Liver (tissue), 9 donors: Measurements from ENCODE around the gene GLUD1. TPM values are rescaled to one million over a fixed set of nuclear protein-coding genes. Genes with fewer than 3 reads are reported as not detected.
"Not testable (repeated sequence)": the region's sequence is repeated elsewhere in the genome, so short reads cannot be mapped to it uniquely, and the experiment has no call there.

ENCODE experiments used
- DNase-seq: peaks from one replicate; pipeline ENCODE4 v3.0.0-alpha.2; 2017; ENCODE audit warnings: low spot score
- H3K27ac ChIP-seq, 2 donors: one replicate each; pipeline ENCODE4 v1.7.0; 2013; ENCODE audit warnings: inconsistent platforms in 2 of 2, low read length in 2 of 2, control low read depth in 1 of 2, low read depth in 1 of 2, mild to moderate bottlenecking in 1 of 2
- H3K27me3 ChIP-seq, 4 donors: one replicate each; pipeline versions ENCODE4 v1.6.1 to v1.7.0; 2013; ENCODE audit warnings: low read length in 3 of 4, inconsistent platforms in 1 of 4, mild to moderate bottlenecking in 1 of 4, moderate library complexity in 1 of 4; ENCODE audit not compliant: control insufficient read depth in 4 of 4, insufficient read depth in 4 of 4
- H3K36me3 ChIP-seq, 4 donors: one replicate each; pipeline versions ENCODE4 v1.6.1 to v1.7.0; 2013; ENCODE audit warnings: low read length in 3 of 4, mild to moderate bottlenecking in 3 of 4, low read depth in 1 of 4, moderate library complexity in 1 of 4; ENCODE audit not compliant: control insufficient read depth in 4 of 4, insufficient read depth in 3 of 4
- H3K4me1 ChIP-seq, 4 donors: one replicate each; pipeline versions ENCODE4 v1.6.1 to v1.7.0; 2013; ENCODE audit warnings: low read length in 3 of 4, mild to moderate bottlenecking in 3 of 4, moderate library complexity in 1 of 4; ENCODE audit not compliant: control insufficient read depth in 4 of 4, insufficient read depth in 4 of 4
- H3K4me3 ChIP-seq, 3 donors: one replicate each; pipeline versions ENCODE4 v1.6.1 to v1.7.0; 2013; ENCODE audit warnings: low read length in 3 of 3, control low read depth in 1 of 3, low read depth in 1 of 3, mild to moderate bottlenecking in 1 of 3
- H3K9ac ChIP-seq, 2 donors: one replicate each; pipeline ENCODE4 v1.7.0; 2013; ENCODE audit warnings: low read length in 2 of 2, mild to moderate bottlenecking in 2 of 2, moderate library complexity in 2 of 2, control low read depth in 1 of 2, low read depth in 1 of 2
- H3K9me3 ChIP-seq, 4 donors: one replicate each; pipeline versions ENCODE4 v1.6.1 to v1.7.0; 2013; ENCODE audit warnings: low read length in 3 of 4; ENCODE audit not compliant: control insufficient read depth in 4 of 4
- CTCF ChIP-seq: fragments of 150-350 bp; IDR thresholded peaks from 2 replicates; pipeline ENCODE4 v1.5.1; 2017; ENCODE audit warnings: improper control_type of control experiment, low read depth, low read length; ENCODE audit not compliant: missing input control
- GABPA ChIP-seq, 2 donors: IDR thresholded peaks in 1 of 2; conservative IDR thresholded peaks in 1 of 2; 2 replicates each; pipeline ENCODE4 v1.6.1; 2016; ENCODE audit warnings: antibody characterized with exemption in 2 of 2, mild to moderate bottlenecking in 1 of 2, moderate library complexity in 1 of 2
- NR2F2 ChIP-seq: IDR thresholded peaks from 2 replicates; pipeline ENCODE4 v1.6.1; 2016; ENCODE audit warnings: antibody characterized with exemption
- RAD21 ChIP-seq, 2 donors: IDR thresholded peaks; 2 replicates each; pipeline ENCODE4 v1.6.1; 2016; ENCODE audit warnings: antibody characterized with exemption in 2 of 2, mild to moderate bottlenecking in 2 of 2
- ZBTB33 ChIP-seq: IDR thresholded peaks from 2 replicates; pipeline ENCODE4 v1.6.1; 2016; ENCODE audit warnings: antibody characterized with exemption
- WGBS: extraction: QIAGEN DNeasy Blood & Tissue Kit; methylation state at CpG from one replicate; pipeline ENCODE4 v1.1.7; 2013; 5-methylcytosine and 5-hydroxymethylcytosine counted together
- polyA plus RNA-seq, 2 donors: library from polyadenylated mRNA; stranded (reverse) in 1 of 2; unstranded in 1 of 2; fragments of 200-250 nt in 1 of 2; fragments of >200 nt in 1 of 2; fragmentation: Nextera tagmentation in 1 of 2; extraction: Ambion mirVana in 1 of 2; gene quantifications; one replicate each; pipeline versions ENCODE4 v1.2.1 to v1.2.3, GENCODE V29; 2013 to 2015
- total RNA-seq, 2 donors: library from RNA; depleted of rRNA; stranded (reverse); fragments of >200 nt; gene quantifications; one replicate each; pipeline ENCODE4 v1.2.3, GENCODE V29; 2014
- donor health status: healthy.
- donor health status: healthy.
- donor health status: healthy.
- donor health status: healthy.
- donor health status: healthy.

The GLUD1 gene
- total and polyA plus RNA-seq, 4 donors: 335 to 601 (median 417) TPM

GRCh38 chr10:87030912-87031635 is 63.6 kb downstream of the GLUD1 start:
- Histone ChIP-seq H3K4me3 (no peak overlapping the region), H3K4me1 (peaks cover 0 to 3% (median 0%) of the 10 kb centered on the region in 4 donors), H3K27ac (no peak overlapping the region), H3K9me3 (no peaks in the 10 kb centered on the region), H3K36me3 (no peaks in the 10 kb centered on the region), H3K9ac (no peak overlapping the region), H3K27me3 (no peaks in the 10 kb centered on the region)
- 97% methylated on average over 28 of the region's 28 CpGs for WGBS
- DNase-seq: no peak
- TF ChIP-seq NR2F2 (no peak), GABPA (IDR thresholded peaks at IDR 0.05 in 1 of 2, conservative IDR thresholded peaks at IDR 0.05 in 1 of 2) (no peak), CTCF (no peak), ZBTB33 (no peak), RAD21 (IDR thresholded peaks at IDR 0.05) (no peak)

GRCh38 chr10:87030419-87030818 is 64.2 kb downstream of the GLUD1 start:
- 98% methylated on average over 1 of the region's 1 CpG for WGBS

GRCh38 chr10:87026747-87027508 is 67.7 kb downstream of the GLUD1 start:
- H3K4me3 ChIP-seq, H3K27ac ChIP-seq, DNase-seq, H3K36me3 ChIP-seq, H3K9me3 ChIP-seq, H3K9ac ChIP-seq, H3K4me1 ChIP-seq, H3K27me3 ChIP-seq: not testable (repeated sequence)
- 94% methylated on average over 17 of the region's 17 CpGs for WGBS

More at GRCh38 chr10:87030419-87030818, 64.2 kb downstream of the GLUD1 start:
- not testable (repeated sequence) for H3K9ac ChIP-seq, H3K9me3 ChIP-seq, DNase-seq, H3K27ac ChIP-seq, H3K36me3 ChIP-seq, H3K4me3 ChIP-seq, H3K4me1 ChIP-seq, H3K27me3 ChIP-seq

- not testable (repeated sequence) for H3K9ac ChIP-seq, H3K27ac ChIP-seq, H3K9me3 ChIP-seq, H3K36me3 ChIP-seq, H3K27me3 ChIP-seq, H3K4me3 ChIP-seq, H3K4me1 ChIP-seq, DNase-seq
- WGBS: 77% methylated on average over 5 of the region's 5 CpGs
Observed at GRCh38 chr10:87025285-87025958, 69.2 kb downstream of the GLUD1 start.

GRCh38 chr10:87020056-87020455 is 74.6 kb downstream of the GLUD1 start, which contains the start of gene FAM25A:
Gene FAM25A (plus strand): TSS chr10:87020294. CDS start chr10:87020325, 31 bp downstream.
- WGBS: 94% methylated on average over 9 of the region's 9 CpGs
- not testable (repeated sequence) for DNase-seq, H3K4me1 ChIP-seq, H3K4me3 ChIP-seq, H3K36me3 ChIP-seq, H3K27me3 ChIP-seq, H3K9ac ChIP-seq, H3K9me3 ChIP-seq, H3K27ac ChIP-seq

- not testable (repeated sequence) for H3K4me1 ChIP-seq, H3K27ac ChIP-seq, H3K9ac ChIP-seq, H3K9me3 ChIP-seq, DNase-seq, H3K36me3 ChIP-seq, H3K27me3 ChIP-seq, H3K4me3 ChIP-seq
- WGBS: 95% methylated on average over 1 of the region's 1 CpG
Observed at GRCh38 chr10:87019504-87019903, 75.1 kb downstream of the GLUD1 start.
